GM12878 (cell line): ENCODE measurements around the gene BTBD9.

ENCODE experiments used
- CBX5 ChIP-seq: sonication (generic); IDR thresholded peaks from 2 replicates; pipeline ENCODE4 v1.6.1; 2016; ENCODE audit warnings: low read depth, moderate library complexity, mild to moderate bottlenecking, inconsistent platforms
- EZH2 ChIP-seq: IDR thresholded peaks from 2 replicates; pipeline ENCODE4 v1.6.1; 2012; ENCODE audit warnings: low read depth, mild to moderate bottlenecking, control low read depth, inconsistent platforms, low read length, borderline replicate concordance; ENCODE audit not compliant: control insufficient read depth
- NFYA ChIP-seq: IDR thresholded peaks from 2 replicates; pipeline ENCODE4 v1.6.1; 2011; ENCODE audit warnings: low read depth, mild to moderate bottlenecking, low read length, improper control_type of control experiment, borderline replicate concordance
- SP1 ChIP-seq: IDR thresholded peaks from one replicate; pipeline ENCODE4 v1.6.1; 2011; ENCODE audit warnings: low read depth, low read length
- YY1 ChIP-seq: IDR thresholded peaks from 2 replicates; pipeline ENCODE4 v1.6.1; 2011; ENCODE audit warnings: low read depth, mild to moderate bottlenecking, low read length
- TF ChIP-seq, protein P1 (sequence below), 3 experiments: IDR thresholded peaks in 2 of 3; conservative IDR thresholded peaks in 1 of 3; 2 replicates each; pipeline ENCODE4 v1.5.1; 2011; ENCODE audit warnings: low read depth in 3 of 3, low read length in 3 of 3, mild to moderate bottlenecking in 3 of 3, control low read depth in 2 of 3, moderate library complexity in 2 of 3, inconsistent platforms in 1 of 3, mixed read lengths in 1 of 3; ENCODE audit not compliant: control insufficient read depth in 2 of 3, insufficient read depth in 1 of 3; ENCODE audit errors: extremely low read depth in 1 of 3
- TF ChIP-seq, protein P2 (sequence below): IDR thresholded peaks from 2 replicates; pipeline ENCODE4 v1.6.1; 2011; ENCODE audit warnings: low read depth, low read length, improper control_type of control experiment, borderline replicate concordance

DNA sequence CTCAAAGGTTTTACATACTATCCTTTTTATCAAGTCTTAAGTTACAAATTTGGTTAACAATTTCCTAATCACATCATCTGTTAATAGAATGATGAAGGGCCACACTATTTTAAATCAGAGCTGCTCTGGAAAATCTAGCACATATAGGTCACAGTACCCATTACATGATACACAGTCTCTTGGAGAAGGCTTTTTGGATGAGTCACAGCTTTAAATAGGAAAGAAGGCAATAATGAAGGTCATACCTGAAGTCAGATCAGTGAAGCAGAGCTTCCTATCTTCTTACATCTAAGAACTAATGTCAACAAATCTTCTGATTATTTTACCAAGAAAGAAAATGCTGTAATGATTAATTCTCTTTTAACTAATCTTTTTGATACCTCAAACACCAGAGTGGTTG, 248.5 kb downstream of the BTBD9 start:
- TF ChIP-seq, protein P1, sequence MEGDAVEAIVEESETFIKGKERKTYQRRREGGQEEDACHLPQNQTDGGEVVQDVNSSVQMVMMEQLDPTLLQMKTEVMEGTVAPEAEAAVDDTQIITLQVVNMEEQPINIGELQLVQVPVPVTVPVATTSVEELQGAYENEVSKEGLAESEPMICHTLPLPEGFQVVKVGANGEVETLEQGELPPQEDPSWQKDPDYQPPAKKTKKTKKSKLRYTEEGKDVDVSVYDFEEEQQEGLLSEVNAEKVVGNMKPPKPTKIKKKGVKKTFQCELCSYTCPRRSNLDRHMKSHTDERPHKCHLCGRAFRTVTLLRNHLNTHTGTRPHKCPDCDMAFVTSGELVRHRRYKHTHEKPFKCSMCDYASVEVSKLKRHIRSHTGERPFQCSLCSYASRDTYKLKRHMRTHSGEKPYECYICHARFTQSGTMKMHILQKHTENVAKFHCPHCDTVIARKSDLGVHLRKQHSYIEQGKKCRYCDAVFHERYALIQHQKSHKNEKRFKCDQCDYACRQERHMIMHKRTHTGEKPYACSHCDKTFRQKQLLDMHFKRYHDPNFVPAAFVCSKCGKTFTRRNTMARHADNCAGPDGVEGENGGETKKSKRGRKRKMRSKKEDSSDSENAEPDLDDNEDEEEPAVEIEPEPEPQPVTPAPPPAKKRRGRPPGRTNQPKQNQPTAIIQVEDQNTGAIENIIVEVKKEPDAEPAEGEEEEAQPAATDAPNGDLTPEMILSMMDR (IDR thresholded peaks at IDR 0.05 in 2 of 3, conservative IDR thresholded peaks at IDR 0.05 in 1 of 3; ENCODE audit: control insufficient read depth in 2 of 3, extremely low read depth in 1 of 3, insufficient read depth in 1 of 3, low read depth in 3 of 3, low read length in 3 of 3) = no peak
- TF ChIP-seq CBX5 = no peak
- TF ChIP-seq NFYA = no peak
- no peak for TF ChIP-seq SP1
- TF ChIP-seq, protein P2, sequence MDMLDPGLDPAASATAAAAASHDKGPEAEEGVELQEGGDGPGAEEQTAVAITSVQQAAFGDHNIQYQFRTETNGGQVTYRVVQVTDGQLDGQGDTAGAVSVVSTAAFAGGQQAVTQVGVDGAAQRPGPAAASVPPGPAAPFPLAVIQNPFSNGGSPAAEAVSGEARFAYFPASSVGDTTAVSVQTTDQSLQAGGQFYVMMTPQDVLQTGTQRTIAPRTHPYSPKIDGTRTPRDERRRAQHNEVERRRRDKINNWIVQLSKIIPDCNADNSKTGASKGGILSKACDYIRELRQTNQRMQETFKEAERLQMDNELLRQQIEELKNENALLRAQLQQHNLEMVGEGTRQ = no peak
- no peak for TF ChIP-seq EZH2
- TF ChIP-seq YY1 = no peak
